ENCODE measurements around the gene BID. TPM values are rescaled to one million over a fixed set of nuclear protein-coding genes. Genes with fewer than 3 reads are reported as not detected.

The BID gene
- total RNA-seq, 1 donor from 2014 or later = 36.4 TPM

GRCh38 chr22:17724678-17725499, 49.4 kb downstream of the BID start:
- DNase-seq (ENCODE audit: extremely low spot score, unreplicated experiment) = no peak
- H3K4me1 Mint-ChIP-seq (ENCODE audit: unreplicated experiment) = no peaks in the 10 kb centered on the region
- no peaks in the 10 kb centered on the region for H3K27me3 Mint-ChIP-seq
- H3K9me3 Mint-ChIP-seq = no peaks in the 10 kb centered on the region
- peak overlapping the region; percentile 2 for H3K27ac Mint-ChIP-seq
- H3K36me3 Mint-ChIP-seq = peaks cover 3% of the 10 kb centered on the region
- TF ChIP-seq CTCF (conservative IDR thresholded peaks at IDR 0.05) = no peak
- H3K4me3 Mint-ChIP-seq = no peak overlapping the region

DNA sequence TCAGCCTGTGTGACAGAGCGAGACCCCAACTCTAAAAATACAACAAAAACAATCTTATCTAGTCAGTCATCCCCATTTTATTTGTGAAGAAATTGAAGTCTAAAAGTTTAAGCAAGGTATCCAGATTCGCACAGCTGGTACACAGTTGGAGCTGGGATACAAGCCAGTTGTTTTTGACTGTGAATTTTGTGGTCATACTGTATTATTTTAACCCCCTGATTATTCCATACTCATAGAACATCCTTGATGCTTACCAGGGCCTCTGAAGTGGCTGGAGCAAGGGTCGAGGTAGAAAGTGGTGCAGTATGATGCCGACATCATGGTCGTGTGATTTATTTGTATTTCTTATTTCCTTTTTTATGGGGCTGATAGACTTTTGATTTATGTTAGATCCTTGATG, 50.0 kb downstream of the BID start:
- DNase-seq (ENCODE audit: extremely low spot score, unreplicated experiment) = no peak
- no peak overlapping the region for H3K4me3 Mint-ChIP-seq
- no peak for TF ChIP-seq CTCF (conservative IDR thresholded peaks at IDR 0.05)
- H3K4me1 Mint-ChIP-seq (ENCODE audit: unreplicated experiment) = no peaks in the 10 kb centered on the region
- H3K27ac Mint-ChIP-seq = no peak overlapping the region
- H3K36me3 Mint-ChIP-seq = peaks cover 3% of the 10 kb centered on the region
- H3K9me3 Mint-ChIP-seq = no peaks in the 10 kb centered on the region
- H3K27me3 Mint-ChIP-seq = no peaks in the 10 kb centered on the region

GRCh38 chr22:17719911-17720310, 54.4 kb downstream of the BID start:
- no peaks in the 10 kb centered on the region for H3K27me3 Mint-ChIP-seq
- TF ChIP-seq CTCF (conservative IDR thresholded peaks at IDR 0.05) = no peak
- peaks cover 3% of the 10 kb centered on the region for H3K36me3 Mint-ChIP-seq
- H3K4me3 Mint-ChIP-seq = no peak overlapping the region
- H3K27ac Mint-ChIP-seq = no peak overlapping the region
- no peak for DNase-seq (ENCODE audit: extremely low spot score, unreplicated experiment)
- H3K9me3 Mint-ChIP-seq = no peaks in the 10 kb centered on the region
- no peaks in the 10 kb centered on the region for H3K4me1 Mint-ChIP-seq (ENCODE audit: unreplicated experiment)

DNA sequence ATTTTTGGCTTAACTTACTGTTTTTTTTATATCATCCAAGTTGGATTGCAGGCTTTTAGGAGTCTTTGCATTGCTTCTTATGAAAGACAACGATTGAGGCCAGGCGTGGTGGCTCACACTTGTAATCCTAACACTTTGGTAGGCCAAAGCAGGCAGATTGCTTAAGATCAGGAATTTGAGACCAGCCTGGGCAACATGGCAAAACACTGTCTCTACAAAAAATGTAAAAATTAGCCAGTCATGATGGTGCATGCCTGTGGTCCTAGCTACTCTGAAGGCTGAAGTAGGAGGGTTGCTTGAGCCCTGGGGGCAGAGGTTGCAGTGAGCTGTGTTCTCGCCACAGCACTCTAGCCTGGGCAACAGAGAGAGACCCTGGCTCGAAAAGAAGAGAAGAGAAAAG, 56.6 kb downstream of the BID start:
- DNase-seq (ENCODE audit: extremely low spot score, unreplicated experiment) = no peak
- H3K27ac Mint-ChIP-seq = no peak overlapping the region
- no peaks in the 10 kb centered on the region for H3K27me3 Mint-ChIP-seq
- H3K36me3 Mint-ChIP-seq = peaks cover 8% of the 10 kb centered on the region
- H3K9me3 Mint-ChIP-seq = no peaks in the 10 kb centered on the region
- H3K4me1 Mint-ChIP-seq (ENCODE audit: unreplicated experiment) = no peaks in the 10 kb centered on the region
- no peak overlapping the region for H3K4me3 Mint-ChIP-seq
- no peak for TF ChIP-seq CTCF (conservative IDR thresholded peaks at IDR 0.05)

- no peak overlapping the region for H3K4me3 Mint-ChIP-seq
- H3K4me1 Mint-ChIP-seq (ENCODE audit: unreplicated experiment) = no peaks in the 10 kb centered on the region
- H3K27ac Mint-ChIP-seq = no peak overlapping the region
- no peaks in the 10 kb centered on the region for H3K9me3 Mint-ChIP-seq
- no peaks in the 10 kb centered on the region for H3K27me3 Mint-ChIP-seq
- peaks cover 10% of the 10 kb centered on the region for H3K36me3 Mint-ChIP-seq
- no peak for TF ChIP-seq CTCF (conservative IDR thresholded peaks at IDR 0.05)
- DNase-seq (ENCODE audit: extremely low spot score, unreplicated experiment) = no peak
Measured at GRCh38 chr22:17716529-17716928, 57.7 kb downstream of the BID start.

Measured in type B pancreatic cell (in vitro differentiated cells).